ENCODE measurements around the gene TCERG1L. TPM values are rescaled to one million over a fixed set of nuclear protein-coding genes. Genes with fewer than 3 reads are reported as not detected.

TCERG1L gene
- total RNA-seq, 4 donors from 2014 or later: 0.41 TPM; not detected in 3

DNA sequence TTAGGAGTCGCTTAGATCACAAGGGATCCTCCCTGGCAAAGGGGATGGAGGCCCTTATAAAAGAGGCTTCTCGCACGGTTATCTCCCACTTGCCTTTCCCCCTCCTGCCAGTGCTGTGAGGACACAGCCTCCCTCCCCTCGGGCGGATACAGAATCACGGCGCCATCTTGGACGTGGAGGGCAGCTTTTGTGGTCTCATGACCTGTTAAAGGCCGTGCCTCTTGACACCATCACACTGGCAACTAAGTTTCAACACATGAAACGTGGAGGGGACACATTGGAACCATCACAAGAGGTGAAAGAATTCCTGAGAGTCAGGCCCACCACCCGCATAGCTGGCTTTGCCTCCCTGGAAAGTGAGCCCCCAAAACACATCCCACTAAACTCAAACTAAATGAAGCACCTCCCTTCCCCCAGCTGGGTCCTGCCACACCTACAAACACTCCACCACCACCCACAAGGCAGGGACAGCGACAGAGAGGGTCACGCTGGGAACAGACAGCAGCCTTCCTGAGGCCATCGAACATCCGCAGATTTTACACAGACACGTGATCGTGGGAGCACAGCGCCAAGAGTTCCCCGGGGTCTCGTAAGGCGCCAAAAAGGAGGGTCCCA, 110.6 kb downstream of the TCERG1L start:
- H3K4me1 ChIP-seq: no peaks in the 10 kb centered on the region
- TF ChIP-seq, protein P1, sequence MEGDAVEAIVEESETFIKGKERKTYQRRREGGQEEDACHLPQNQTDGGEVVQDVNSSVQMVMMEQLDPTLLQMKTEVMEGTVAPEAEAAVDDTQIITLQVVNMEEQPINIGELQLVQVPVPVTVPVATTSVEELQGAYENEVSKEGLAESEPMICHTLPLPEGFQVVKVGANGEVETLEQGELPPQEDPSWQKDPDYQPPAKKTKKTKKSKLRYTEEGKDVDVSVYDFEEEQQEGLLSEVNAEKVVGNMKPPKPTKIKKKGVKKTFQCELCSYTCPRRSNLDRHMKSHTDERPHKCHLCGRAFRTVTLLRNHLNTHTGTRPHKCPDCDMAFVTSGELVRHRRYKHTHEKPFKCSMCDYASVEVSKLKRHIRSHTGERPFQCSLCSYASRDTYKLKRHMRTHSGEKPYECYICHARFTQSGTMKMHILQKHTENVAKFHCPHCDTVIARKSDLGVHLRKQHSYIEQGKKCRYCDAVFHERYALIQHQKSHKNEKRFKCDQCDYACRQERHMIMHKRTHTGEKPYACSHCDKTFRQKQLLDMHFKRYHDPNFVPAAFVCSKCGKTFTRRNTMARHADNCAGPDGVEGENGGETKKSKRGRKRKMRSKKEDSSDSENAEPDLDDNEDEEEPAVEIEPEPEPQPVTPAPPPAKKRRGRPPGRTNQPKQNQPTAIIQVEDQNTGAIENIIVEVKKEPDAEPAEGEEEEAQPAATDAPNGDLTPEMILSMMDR (IDR thresholded peaks at IDR 0.05): no peak
- TF ChIP-seq POLR2A (IDR thresholded peaks at IDR 0.05): no peak
- no peaks in the 10 kb centered on the region for H3K27me3 ChIP-seq
- peak in 1 of 2 donors; percentile 1 for DNase-seq
- H3K9me3 ChIP-seq: no peaks in the 10 kb centered on the region
- intact Hi-C loops (cut with DNase I; ENCODE audit: low total_unique reads): no loop called here
- H3K27ac ChIP-seq: no peak overlapping the region
- no peaks in the 10 kb centered on the region for H3K36me3 ChIP-seq
- H3K4me3 ChIP-seq: no peak overlapping the region

GRCh38 chr10:131199646-131200045, 111.9 kb downstream of the TCERG1L start:
- intact Hi-C loops (cut with DNase I; ENCODE audit: low total_unique reads): no loop called here
- no peak for DNase-seq
- Histone ChIP-seq H3K4me3 (no peak overlapping the region), H3K4me1 (no peaks in the 10 kb centered on the region), H3K27ac (no peak overlapping the region), H3K36me3 (no peaks in the 10 kb centered on the region), H3K27me3 (no peaks in the 10 kb centered on the region), H3K9me3 (no peaks in the 10 kb centered on the region)
- TF ChIP-seq, protein P1 (IDR thresholded peaks at IDR 0.05): no peak
- TF ChIP-seq POLR2A (IDR thresholded peaks at IDR 0.05): no peak

DNA sequence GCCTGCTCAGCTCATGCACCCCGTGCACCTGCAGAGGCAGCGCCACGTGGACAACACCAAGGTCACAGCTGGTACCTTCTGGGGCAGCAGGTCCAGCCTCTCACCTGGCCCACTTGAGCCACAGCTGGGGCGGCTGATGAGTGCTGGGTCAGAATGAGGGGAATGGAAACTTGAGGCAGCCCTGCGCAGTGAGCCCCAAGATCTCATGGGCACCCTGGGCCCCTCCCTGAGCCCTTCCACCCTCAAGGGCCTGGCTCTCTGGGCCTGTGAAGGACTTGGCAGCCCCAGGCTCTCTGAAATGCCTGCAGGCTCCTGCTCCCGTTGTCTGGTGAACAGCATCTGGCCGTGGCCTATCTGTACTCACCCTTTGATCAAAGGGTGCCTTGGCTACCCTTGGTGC, 112.7 kb downstream of the TCERG1L start:
- H3K4me3 ChIP-seq: no peak overlapping the region
- DNase-seq: peak in 1 of 2 donors; percentile 2
- no peak for TF ChIP-seq POLR2A (IDR thresholded peaks at IDR 0.05)
- TF ChIP-seq, protein P1 (IDR thresholded peaks at IDR 0.05): no peak
- H3K27ac ChIP-seq: no peak overlapping the region
- no peaks in the 10 kb centered on the region for H3K27me3 ChIP-seq
- no peaks in the 10 kb centered on the region for H3K4me1 ChIP-seq
- intact Hi-C loops (cut with DNase I; ENCODE audit: low total_unique reads): no loop called here
- H3K9me3 ChIP-seq: no peaks in the 10 kb centered on the region
- H3K36me3 ChIP-seq: no peaks in the 10 kb centered on the region

- Histone ChIP-seq H3K9me3 (no peaks in the 10 kb centered on the region), H3K27me3 (no peaks in the 10 kb centered on the region), H3K4me1 (no peaks in the 10 kb centered on the region), H3K4me3 (no peak overlapping the region), H3K36me3 (no peaks in the 10 kb centered on the region), H3K27ac (no peak overlapping the region)
- TF ChIP-seq POLR2A (IDR thresholded peaks at IDR 0.05): no peak
- TF ChIP-seq, protein P1 (IDR thresholded peaks at IDR 0.05): no peak
- intact Hi-C loops (cut with DNase I; ENCODE audit: low total_unique reads): no loop called here
- peak in 1 of 2 donors; percentile 3 for DNase-seq
Observed at GRCh38 chr10:131198401-131198800, 113.1 kb downstream of the TCERG1L start.

DNA sequence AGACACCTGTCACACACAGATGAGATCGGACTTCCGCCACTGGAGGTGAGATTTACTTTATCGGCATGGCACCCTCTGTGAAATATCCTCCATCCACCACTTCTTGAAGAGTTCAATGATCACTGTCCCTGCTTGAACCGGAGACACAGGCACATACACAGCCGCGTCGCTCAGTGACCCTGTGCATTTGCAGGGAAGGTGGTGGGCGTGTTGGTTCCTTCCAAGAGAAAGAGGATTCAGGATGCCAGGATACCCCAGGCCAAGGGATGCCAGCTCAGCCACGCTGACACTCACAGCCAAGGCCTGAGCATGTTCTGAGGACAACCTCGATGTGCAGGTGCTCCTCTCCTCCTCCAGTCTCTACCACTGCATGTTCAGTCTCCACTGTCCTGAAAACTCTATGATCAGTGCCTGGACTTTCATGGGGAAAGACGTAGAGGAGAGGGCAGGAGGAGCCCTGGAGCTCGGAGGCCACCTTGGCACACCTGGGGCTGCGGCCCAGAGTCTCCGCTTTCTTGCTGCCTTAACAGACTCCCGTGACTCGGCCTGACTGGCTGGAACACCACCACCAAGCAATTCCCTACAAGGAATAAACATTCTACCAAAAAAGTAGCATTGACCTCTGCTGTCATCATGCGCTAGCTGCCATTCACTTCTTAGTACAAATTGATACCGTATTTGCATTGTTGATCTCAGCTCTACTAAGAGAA, 115.2 kb downstream of the TCERG1L start:
- H3K27me3 ChIP-seq: no peaks in the 10 kb centered on the region
- no peaks in the 10 kb centered on the region for H3K9me3 ChIP-seq
- H3K4me3 ChIP-seq: no peak overlapping the region
- no peak overlapping the region for H3K27ac ChIP-seq
- no peaks in the 10 kb centered on the region for H3K36me3 ChIP-seq
- intact Hi-C loops (cut with DNase I; ENCODE audit: low total_unique reads): no loop called here
- TF ChIP-seq, protein P1 (IDR thresholded peaks at IDR 0.05): no peak
- no peak for TF ChIP-seq POLR2A (IDR thresholded peaks at IDR 0.05)
- H3K4me1 ChIP-seq: no peaks in the 10 kb centered on the region
- no peak for DNase-seq
